ENCODE results near the gene SRP72. TPM values are rescaled to one million over a fixed set of nuclear protein-coding genes. Genes with fewer than 3 reads are reported as not detected.

SRP72 gene
- total RNA-seq, 4 donors from 2014 or later, result 45.6 to 90.3 (median 57.1) TPM

- TF ChIP-seq, protein P1, sequence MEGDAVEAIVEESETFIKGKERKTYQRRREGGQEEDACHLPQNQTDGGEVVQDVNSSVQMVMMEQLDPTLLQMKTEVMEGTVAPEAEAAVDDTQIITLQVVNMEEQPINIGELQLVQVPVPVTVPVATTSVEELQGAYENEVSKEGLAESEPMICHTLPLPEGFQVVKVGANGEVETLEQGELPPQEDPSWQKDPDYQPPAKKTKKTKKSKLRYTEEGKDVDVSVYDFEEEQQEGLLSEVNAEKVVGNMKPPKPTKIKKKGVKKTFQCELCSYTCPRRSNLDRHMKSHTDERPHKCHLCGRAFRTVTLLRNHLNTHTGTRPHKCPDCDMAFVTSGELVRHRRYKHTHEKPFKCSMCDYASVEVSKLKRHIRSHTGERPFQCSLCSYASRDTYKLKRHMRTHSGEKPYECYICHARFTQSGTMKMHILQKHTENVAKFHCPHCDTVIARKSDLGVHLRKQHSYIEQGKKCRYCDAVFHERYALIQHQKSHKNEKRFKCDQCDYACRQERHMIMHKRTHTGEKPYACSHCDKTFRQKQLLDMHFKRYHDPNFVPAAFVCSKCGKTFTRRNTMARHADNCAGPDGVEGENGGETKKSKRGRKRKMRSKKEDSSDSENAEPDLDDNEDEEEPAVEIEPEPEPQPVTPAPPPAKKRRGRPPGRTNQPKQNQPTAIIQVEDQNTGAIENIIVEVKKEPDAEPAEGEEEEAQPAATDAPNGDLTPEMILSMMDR (IDR thresholded peaks at IDR 0.05; ENCODE audit: low read depth), result no peak
These were observed 520 bp upstream of the SRP72 start for GRCh38 chr4:56466910-56467283.

DNA sequence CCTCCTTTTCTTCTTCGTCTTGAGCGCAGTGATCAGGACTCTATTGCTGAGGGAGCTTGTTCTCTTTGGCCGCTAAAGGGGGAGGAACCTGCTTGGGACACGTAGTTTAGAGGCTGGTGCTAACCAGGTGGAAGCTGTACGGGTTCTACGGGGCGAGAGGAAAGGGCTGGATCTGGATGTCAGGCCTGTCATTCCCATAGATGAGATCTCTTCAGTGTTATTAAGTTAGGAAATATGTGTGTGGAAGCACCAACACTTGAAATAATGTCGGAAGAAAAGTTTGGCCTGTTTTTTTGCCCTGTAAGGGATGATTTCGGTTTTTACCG, 643 bp downstream of the SRP72 start:
- TF ChIP-seq, protein P1 (IDR thresholded peaks at IDR 0.05; ENCODE audit: low read depth), result no peak

DNA sequence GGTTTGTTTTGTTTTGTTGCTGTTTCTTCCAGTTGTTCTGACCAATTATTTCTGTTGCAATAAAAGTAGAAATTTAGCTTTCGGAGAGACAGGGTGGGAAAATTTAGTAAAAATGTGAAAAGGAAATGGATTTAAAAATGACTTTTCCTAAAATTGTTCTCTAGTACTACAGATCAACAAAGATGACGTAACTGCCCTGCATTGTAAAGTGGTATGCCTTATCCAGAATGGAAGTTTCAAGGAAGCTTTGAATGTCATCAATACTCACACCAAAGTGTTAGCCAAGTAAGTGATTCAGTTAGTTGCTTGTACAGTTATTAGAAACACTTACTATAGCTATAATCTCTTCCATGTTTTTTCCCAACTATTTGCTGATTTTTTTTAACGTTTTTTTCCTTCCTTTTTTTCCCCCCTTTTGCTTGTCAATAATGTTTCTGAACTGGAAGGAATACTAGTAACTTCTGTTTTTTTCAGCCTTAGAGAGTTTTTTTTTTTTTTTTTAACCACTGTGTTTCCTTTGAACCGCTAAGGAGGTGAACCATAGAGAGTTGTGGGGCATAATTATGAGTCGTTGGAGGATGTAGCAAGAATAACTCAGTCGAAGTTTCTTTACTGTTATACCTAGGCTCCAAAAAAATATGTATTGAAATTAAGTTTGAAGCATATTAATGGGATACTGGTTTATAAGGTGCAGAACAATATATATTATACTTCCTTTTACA, 2.2 kb downstream of the SRP72 start:
- TF ChIP-seq, protein P1 (IDR thresholded peaks at IDR 0.05; ENCODE audit: low read depth), result no peak

- TF ChIP-seq, protein P1 (IDR thresholded peaks at IDR 0.05; ENCODE audit: low read depth), result no peak
These were observed 8.5 kb downstream of the SRP72 start for GRCh38 chr4:56475917-56476316.

DNA sequence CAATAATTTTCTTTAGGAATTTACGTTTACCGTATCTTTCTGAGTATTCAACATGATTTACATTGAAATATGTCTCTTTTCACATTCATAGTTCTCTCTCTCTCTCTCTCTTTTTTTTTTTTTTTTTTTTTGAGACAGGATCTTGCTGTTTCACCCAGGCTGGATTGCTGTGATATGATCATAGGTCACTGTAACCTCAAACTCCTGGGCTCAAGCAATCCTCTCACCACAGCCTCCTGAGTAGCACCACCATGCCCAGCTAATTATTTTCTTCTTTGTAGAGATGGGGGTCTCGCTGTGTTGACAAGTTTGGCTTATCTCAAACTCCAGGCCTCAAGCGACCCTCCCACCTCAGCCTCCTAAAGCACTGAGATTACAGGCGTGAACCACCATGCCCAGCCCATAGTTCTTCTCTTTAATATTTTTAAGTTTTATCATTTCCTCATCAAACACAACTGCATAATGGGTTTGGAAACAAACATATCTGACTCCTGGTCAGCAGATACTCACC, 9.8 kb downstream of the SRP72 start:
- TF ChIP-seq, protein P1 (IDR thresholded peaks at IDR 0.05; ENCODE audit: low read depth), result no peak

DNA sequence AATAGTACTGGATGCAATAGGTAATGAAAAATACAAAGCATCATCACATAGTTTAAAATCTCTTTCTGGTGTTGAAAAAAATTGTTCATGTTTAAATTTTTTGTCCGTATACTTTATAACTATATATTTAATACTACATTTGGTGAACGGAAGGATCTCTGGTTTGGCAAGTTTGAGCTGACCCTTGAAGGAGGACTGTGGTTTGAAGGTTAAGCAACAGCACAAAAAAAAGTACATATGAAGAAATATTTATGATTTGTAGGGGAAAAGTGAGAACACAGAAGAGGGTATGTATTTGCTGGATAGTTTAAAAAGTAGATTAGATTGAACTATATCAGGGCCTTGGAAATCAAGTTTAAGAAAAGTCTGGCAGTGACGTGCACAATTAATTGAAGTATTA, 13.3 kb downstream of the SRP72 start:
- TF ChIP-seq, protein P1 (IDR thresholded peaks at IDR 0.05; ENCODE audit: low read depth), result no peak

DNA sequence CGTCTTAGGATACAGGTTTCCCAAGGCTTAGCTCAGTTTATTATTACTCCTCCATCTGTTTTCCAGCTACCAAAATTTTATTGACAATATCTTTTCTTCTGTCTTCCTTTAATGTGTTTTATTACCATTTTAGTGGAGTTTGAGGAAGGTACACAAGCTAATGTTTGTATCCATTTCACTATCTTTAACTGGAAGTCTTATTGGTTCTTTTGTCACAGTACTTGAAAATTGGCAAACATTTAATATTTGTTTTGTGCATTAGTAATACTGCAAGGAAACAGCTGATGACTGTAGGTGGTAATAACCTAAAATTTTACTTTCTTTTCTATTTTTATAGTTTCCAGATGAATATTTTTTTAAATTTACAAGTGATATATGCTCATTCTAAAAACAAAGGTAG, 28.8 kb downstream of the SRP72 start:
- TF ChIP-seq, protein P1 (IDR thresholded peaks at IDR 0.05; ENCODE audit: low read depth), result no peak

All from subcutaneous adipose tissue (tissue), 4 donors.